Heart left ventricle (tissue), 13 donors: ENCODE results near the gene ABLIM1.

ENCODE experiments used
- CTCF ChIP-seq, 12 donors: fragments of 200-600 bp; sonication (generic) in 4 of 12; IDR thresholded peaks; one replicate each; pipeline versions ENCODE4 v1.5.0 to v1.8.0; 2018 to 2022; ENCODE audit warnings: antibody characterized with exemption in 12 of 12, mild to moderate bottlenecking in 5 of 12
- POLR2A ChIP-seq, 2 donors: fragments of 450-650 bp; IDR thresholded peaks; one replicate each; pipeline ENCODE4 v1.6.1; 2017; ENCODE audit warnings: antibody characterized with exemption in 2 of 2, mild to moderate bottlenecking in 2 of 2, moderate library complexity in 2 of 2
- donor health status: ischemic (EF 13 %, LVEDD 7.1; RV severe dilation, severe dysfunction).
- donor health status: DM: no; HTN: yes; CAD: no.
- donor health status: DM: no; HTN: no; CAD: no.
- donor health status: ischemic (EF 25% LVEDD 6.9; RV normal size, moderate dysfunction).
- donor health status: ischemic (EF 25% LVEDD 5.7; RV mildly dilated, moderate dysfunction).
- donor health status: ischemic (EF 35%, LVEDD 5.7; RV mildly dilated, moderate dysfunction).
- donor health status: nonischemic (EF 11% LVEDD 7.7; RV severe dilation, severe dysfunction).
- donor health status: DM: yes; HTN: yes; CAD: no.
- donor health status: PGD.
- donor health status: ischemic (EF 29% LVEDD 5.4; RV normal size, mild dysfunction).
- donor health status: nonischemic (EF 23%, LVEDD 6.1; RV moderate dilation, normal function).

- TF ChIP-seq CTCF (IDR thresholded peaks at IDR 0.05) (no peak), POLR2A (IDR thresholded peaks at IDR 0.05) (no peak)
Measured at GRCh38 chr10:114559636-114560035, 98.4 kb downstream of the ABLIM1 start.
